ENCODE measurements around the gene LCN6. TPM values are rescaled to one million over a fixed set of nuclear protein-coding genes. Genes with fewer than 3 reads are reported as not detected.

Gene LCN6
- total and polyA plus RNA-seq, 2 of the 13 experiments (the other 11 are each of a cell fraction or from before 2014, with no cell fraction given), result not detected

DNA sequence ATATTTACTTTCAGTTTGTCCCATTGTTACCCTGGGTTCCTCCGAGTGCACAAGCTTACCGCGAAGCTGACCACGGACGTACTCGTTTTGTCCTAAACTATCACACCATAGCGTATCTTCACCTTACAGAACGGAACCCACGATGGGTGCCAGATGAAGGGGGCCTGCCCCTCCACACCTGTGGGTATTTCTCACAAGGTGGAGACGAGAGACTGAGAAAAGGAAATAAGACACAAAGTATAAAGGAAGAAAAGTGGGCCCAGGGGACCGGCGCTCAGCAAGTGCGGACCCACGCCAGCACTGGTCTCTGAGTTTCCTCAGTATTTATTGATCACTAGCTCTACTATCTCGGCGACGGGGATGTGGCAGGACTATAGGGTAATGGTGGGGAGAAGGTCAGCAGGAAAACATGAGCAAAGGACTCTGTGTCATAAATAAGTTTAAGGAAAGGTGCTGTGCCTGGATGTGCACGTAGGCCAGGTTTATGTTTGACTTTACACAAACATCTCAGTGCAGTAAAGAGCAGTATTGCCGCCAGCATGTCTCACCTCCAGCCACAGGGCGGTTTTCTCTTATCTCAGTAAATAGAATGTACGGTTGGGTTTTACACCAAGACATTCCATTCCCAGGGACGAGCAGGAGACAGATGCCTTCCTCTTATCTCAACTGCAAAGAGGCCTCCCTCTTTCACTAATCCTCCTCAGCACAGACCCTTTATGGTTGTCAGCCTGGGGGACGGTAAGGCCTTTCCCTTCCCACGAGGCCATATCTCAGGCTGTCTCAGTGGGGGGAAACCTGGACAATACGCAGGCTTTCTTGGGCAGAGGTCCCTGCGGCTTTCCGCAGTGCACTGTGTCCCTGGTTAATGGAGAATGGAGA is 40.6 kb upstream of the LCN6 start (continued):
- TF ChIP-seq, protein P1, sequence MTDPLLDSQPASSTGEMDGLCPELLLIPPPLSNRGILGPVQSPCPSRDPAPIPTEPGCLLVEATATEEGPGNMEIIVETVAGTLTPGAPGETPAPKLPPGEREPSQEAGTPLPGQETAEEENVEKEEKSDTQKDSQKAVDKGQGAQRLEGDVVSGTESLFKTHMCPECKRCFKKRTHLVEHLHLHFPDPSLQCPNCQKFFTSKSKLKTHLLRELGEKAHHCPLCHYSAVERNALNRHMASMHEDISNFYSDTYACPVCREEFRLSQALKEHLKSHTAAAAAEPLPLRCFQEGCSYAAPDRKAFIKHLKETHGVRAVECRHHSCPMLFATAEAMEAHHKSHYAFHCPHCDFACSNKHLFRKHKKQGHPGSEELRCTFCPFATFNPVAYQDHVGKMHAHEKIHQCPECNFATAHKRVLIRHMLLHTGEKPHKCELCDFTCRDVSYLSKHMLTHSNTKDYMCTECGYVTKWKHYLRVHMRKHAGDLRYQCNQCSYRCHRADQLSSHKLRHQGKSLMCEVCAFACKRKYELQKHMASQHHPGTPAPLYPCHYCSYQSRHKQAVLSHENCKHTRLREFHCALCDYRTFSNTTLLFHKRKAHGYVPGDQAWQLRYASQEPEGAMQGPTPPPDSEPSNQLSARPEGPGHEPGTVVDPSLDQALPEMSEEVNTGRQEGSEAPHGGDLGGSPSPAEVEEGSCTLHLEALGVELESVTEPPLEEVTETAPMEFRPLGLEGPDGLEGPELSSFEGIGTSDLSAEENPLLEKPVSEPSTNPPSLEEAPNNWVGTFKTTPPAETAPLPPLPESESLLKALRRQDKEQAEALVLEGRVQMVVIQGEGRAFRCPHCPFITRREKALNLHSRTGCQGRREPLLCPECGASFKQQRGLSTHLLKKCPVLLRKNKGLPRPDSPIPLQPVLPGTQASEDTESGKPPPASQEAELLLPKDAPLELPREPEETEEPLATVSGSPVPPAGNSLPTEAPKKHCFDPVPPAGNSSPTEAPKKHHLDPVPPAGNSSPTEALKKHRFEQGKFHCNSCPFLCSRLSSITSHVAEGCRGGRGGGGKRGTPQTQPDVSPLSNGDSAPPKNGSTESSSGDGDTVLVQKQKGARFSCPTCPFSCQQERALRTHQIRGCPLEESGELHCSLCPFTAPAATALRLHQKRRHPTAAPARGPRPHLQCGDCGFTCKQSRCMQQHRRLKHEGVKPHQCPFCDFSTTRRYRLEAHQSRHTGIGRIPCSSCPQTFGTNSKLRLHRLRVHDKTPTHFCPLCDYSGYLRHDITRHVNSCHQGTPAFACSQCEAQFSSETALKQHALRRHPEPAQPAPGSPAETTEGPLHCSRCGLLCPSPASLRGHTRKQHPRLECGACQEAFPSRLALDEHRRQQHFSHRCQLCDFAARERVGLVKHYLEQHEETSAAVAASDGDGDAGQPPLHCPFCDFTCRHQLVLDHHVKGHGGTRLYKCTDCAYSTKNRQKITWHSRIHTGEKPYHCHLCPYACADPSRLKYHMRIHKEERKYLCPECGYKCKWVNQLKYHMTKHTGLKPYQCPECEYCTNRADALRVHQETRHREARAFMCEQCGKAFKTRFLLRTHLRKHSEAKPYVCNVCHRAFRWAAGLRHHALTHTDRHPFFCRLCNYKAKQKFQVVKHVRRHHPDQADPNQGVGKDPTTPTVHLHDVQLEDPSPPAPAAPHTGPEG (CRISPR knock-in tag; IDR thresholded peaks at IDR 0.05), result peak; percentile 70; the same call in 1 of the 2 replicates
- TF ChIP-seq, protein P2, sequence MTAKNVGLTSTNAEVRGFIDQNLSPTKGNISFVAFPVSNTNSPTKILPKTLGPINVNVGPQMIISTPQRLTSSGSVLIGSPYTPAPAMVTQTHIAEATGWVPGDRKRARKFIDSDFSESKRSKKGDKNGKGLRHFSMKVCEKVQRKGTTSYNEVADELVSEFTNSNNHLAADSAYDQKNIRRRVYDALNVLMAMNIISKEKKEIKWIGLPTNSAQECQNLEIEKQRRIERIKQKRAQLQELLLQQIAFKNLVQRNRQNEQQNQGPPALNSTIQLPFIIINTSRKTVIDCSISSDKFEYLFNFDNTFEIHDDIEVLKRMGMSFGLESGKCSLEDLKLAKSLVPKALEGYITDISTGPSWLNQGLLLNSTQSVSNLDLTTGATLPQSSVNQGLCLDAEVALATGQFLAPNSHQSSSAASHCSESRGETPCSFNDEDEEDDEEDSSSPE (CRISPR knock-in tag; IDR thresholded peaks at IDR 0.05), result peak; percentile 34
- TF ChIP-seq STAG1 (CRISPR knock-in tag; IDR thresholded peaks at IDR 0.05) (peak; percentile 14; the same call in 1 of the 2 replicates), TCF7 (IDR thresholded peaks at IDR 0.05; ENCODE audit: low read depth) (peak; percentile 74), ZNF501 (CRISPR knock-in tag; IDR thresholded peaks at IDR 0.05) (peak; percentile 53; the same call in 1 of the 2 replicates), MEIS1 (CRISPR knock-in tag; IDR thresholded peaks at IDR 0.05; ENCODE audit: borderline replicate concordance) (peak; percentile 41; the same call in 1 of the 2 replicates), ZIK1 (CRISPR knock-in tag; IDR thresholded peaks at IDR 0.05; ENCODE audit: borderline replicate concordance, low read depth) (0 out of 2 replicates have a peak, but pooled peaks have one; percentile 28), KLF11 (CRISPR knock-in tag; IDR thresholded peaks at IDR 0.05) (peak; percentile 26; the same call in 1 of the 2 replicates), BRD4 (CRISPR knock-in tag; IDR thresholded peaks at IDR 0.05) (peak; percentile 71; the same call in 1 of the 2 replicates), FLYWCH1 (CRISPR knock-in tag; IDR thresholded peaks at IDR 0.05) (0 out of 2 replicates have a peak, but pooled peaks have one; percentile 42), MTF1 (CRISPR knock-in tag; IDR thresholded peaks at IDR 0.05) (0 out of 2 replicates have a peak, but pooled peaks have one; percentile 31), MED1 (CRISPR knock-in tag; IDR thresholded peaks at IDR 0.05) (peak; percentile 99), NAIF1 (CRISPR knock-in tag; IDR thresholded peaks at IDR 0.05; ENCODE audit: borderline replicate concordance) (peak; percentile 56), ISL2 (CRISPR knock-in tag; IDR thresholded peaks at IDR 0.05) (peak; percentile 83), ZNF547 (CRISPR knock-in tag; IDR thresholded peaks at IDR 0.05) (peak; percentile 78), YEATS4 (CRISPR knock-in tag; IDR thresholded peaks at IDR 0.05; ENCODE audit: borderline replicate concordance) (peak; percentile 73; the same call in 1 of the 2 replicates), SPEN (CRISPR knock-in tag; IDR thresholded peaks at IDR 0.05; ENCODE audit: low read depth) (peak; percentile 38; the same call in 1 of the 2 replicates), SP5 (CRISPR knock-in tag; IDR thresholded peaks at IDR 0.05; ENCODE audit: borderline replicate concordance, low read depth) (0 out of 2 replicates have a peak, but pooled peaks have one; percentile 63), ZNF430 (CRISPR knock-in tag; IDR thresholded peaks at IDR 0.05) (peak; percentile 74; the same call in 1 of the 2 replicates), DRAP1 (CRISPR knock-in tag; IDR thresholded peaks at IDR 0.05) (peak; percentile 96), ETV5 (CRISPR knock-in tag; IDR thresholded peaks at IDR 0.05; ENCODE audit: borderline replicate concordance) (peak; percentile 64), HMG20A (CRISPR knock-in tag; IDR thresholded peaks at IDR 0.05; ENCODE audit: borderline replicate concordance) (peak; percentile 69; the same call in 1 of the 2 replicates), GATAD2A (CRISPR knock-in tag; IDR thresholded peaks at IDR 0.05) (peak; percentile 63; the same call in 1 of the 2 replicates)
